ENCODE results near the gene CCNQ.
A peak's percentile ranks its signal among the peaks of the same experiment; 100 is the strongest.

The CCNQ gene

DNA sequence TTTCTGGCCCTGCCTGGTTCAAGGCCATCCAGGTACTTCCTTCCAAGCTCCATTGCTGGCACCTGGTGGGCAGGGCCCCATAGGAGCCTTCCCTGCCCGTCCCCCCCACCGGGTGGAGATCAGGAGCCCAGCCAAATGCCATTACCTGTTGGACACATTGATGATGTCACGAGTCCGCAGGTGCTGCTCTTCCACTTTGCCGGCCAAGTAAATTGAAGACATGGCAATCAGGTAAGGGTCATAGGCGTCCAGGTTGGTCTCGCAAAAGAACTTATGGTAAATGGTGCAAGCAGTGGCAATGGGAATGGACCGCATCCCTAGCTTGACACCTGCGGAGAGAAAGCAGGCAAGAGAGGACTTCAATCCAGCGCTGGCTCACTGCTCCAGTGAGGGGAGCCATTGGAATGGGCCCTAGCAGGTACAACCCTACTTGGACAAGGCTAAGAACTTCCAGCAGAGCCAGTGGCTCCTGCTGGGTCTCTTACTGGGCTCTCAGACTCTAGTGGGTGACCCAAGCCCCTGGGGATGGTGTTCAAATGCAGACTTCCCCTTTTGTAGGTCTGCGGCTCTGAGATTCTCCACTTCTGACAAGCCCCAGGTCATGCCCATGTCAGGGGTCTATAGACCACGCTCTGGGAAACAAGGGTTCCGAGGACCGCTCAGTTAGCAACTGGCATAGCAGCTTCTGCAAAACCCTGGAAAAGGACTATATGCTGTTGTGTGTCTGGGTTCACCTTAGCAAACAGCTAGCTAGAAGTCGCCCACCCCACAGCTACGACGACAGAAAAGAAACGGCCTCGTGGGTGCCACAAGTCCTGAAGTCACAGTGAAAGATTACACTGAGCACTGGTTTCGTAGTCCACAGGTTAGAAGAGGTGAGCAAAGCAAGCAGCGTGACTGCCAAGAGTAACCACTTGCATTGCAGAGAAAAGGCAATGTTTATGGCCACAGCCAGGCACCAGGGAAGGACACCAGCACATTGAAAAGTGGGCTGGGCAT is 2.8 kb downstream of the CCNQ start:
- DNase-seq (ENCODE audit: low spot score), result no peak

DNA sequence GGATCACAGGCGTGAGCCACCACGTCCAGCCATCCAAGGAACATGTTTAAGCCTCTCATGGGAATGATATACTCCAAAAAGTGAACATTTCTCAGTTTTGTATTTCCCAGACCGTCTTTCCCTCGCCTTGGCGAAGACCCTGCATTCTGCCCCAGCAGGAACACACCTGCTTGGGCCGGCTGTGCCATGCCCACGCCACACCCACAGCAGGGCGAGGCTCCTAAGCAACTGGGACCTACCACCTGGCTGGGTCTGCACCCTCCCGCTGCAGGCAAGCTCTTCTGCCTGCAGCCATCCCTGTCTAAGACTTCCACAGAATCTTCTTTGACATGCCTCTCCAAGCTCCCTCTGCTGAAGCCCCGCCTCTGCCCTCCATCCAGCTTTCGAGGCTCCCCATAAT is 3.6 kb downstream of the CCNQ start:
- DNase-seq (ENCODE audit: low spot score), result no peak

DNA sequence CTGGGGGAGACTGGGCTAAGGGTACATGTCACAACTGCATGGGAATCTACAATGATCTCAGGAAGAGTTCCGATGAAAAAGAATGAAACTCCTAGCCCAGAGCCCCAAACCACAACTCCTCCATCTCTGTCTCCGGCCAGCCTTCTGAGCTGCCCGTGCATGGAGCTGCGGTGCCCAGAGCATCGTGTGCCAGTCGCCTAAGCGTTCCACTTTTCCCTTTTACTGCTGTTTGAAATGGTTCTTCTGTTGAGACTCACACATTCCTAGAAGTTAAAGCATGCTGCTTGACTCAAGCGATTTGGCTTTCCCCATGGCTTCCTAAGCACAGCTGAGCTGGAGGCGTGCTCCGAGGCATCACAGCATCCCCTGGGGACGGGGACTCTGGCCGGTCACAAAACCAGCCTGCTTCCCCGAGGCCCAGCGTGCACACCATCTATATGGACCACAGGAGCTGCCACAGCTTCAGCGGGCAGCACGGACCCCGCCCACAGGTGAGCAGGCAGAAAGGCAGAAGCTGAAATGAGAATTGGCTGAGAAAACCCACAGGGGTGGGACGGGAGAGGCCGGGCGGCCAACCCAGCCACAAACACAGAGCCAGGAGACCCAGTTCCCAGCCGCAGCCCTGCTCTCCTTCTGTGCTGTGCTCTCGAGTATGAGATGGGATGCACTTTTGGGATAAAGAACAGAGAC is 5.0 kb downstream of the CCNQ start:
- DNase-seq (ENCODE audit: low spot score), result no peak

DNA sequence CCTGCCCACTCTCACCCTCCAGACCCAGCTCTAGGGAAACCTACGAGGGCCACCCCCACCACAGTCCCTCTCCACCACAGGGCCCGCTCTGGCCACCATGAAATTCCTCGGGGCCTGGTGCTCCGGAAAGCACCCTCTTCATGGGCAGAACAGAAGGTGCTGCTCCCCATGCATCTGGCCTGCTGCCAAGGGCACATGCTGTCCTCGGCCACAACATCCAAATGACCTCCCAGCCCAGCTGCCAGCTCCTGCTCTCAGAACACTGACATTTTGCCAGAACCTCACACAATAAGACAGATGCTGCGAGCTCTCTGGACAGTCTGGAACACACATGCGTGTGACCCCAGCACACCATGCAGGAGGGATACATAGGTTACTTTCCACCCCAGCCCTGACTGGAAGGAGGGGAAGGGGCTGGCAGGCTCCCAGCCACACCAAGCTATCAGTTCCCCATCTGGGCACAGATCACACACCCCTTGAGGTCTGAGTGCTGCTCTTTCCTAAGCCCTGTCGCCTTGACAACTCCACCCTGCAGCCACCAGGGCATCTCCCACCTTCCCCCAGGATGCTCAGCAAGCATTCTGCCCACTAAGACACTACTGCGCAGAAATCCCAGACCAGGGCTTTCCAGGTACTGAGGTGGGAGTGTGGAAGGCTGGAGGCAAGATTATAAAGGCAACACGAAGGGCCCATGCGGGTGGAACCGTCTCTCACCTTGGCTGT is 5.8 kb downstream of the CCNQ start:
- DNase-seq (ENCODE audit: low spot score), result no peak

DNA sequence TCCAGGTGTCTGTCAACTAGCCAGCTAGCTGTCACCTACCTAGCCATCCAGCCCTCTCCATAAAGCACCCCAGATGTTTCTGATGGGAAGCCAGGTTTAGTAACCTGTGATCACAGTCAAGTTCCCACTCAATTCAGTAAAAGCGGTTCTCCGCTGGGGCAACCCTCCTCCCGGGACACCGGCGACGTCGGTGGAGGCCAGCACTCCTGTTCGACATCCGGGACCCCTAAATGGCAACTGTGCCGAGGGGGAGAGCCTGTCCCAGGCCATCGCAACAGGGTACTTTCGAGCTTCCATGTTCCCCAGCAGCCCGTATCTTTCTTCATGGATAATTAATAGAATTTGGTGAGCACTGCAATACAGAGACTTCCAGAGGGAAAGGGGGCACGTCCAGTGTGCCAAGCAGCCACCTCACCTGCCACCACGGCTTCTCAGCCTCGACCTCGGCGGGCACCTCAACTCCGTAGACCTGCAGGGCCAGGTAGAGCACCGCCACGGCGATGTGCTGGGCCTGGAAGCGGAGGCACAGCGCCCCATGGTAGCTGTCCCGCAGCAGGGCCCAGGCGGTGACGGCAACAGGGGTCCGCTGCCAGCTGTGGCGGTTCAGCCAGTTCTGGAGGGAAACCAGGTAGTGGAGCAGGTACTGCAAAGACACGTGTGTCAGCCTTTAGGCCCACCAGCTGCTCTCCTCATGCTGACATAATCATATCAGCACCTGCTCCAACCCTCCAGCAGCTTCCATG is 6.7 kb downstream of the CCNQ start:
- DNase-seq (ENCODE audit: low spot score), result no peak

DNA sequence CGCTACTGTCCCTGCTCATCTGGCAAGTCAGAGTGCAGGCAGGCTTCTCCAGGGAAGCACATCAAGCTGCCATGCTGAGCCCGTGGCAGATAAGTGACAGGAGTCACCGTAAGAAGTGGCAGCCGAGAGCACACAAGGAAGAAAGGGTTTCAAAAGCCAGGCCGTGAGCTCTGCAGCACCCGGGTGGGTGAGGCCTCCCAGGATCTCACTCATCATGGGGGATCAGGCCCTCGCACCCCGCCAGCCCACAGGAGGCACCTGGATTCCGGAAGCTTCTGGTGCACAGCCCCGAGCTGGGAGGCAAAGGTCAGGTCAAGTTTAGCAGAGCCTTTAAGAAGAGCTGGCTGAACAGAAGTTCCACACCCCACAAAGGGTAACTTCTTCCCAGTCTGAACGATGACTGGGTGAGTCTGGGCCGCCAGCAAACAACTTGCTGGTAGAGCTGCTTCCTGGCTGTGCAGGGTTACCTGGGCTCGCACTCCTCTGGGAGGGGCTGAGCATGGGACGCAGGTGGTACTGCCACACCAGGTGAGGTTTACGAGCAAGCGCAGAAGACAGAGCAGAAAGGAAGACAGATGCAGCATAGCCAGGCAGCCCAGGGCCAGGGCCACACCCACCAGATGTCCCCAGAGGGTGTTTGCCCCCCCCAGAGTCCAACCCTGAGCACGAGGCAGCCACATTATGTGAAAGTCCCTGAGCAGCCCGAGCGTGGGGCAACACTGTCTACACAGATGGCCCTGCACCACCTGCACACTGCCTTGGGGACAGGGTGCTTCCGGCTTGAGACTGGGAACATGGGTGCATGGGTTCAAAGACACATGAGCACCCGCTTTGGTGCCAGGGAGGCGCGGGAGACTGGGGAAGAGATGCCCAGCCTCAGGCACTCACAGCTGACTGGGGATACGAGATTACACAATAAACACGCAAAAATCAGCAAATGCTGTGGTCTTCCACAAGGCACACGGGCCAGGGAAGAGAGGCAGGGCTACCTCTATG is 7.7 kb downstream of the CCNQ start:
- DNase-seq (ENCODE audit: low spot score), result no peak

DNA sequence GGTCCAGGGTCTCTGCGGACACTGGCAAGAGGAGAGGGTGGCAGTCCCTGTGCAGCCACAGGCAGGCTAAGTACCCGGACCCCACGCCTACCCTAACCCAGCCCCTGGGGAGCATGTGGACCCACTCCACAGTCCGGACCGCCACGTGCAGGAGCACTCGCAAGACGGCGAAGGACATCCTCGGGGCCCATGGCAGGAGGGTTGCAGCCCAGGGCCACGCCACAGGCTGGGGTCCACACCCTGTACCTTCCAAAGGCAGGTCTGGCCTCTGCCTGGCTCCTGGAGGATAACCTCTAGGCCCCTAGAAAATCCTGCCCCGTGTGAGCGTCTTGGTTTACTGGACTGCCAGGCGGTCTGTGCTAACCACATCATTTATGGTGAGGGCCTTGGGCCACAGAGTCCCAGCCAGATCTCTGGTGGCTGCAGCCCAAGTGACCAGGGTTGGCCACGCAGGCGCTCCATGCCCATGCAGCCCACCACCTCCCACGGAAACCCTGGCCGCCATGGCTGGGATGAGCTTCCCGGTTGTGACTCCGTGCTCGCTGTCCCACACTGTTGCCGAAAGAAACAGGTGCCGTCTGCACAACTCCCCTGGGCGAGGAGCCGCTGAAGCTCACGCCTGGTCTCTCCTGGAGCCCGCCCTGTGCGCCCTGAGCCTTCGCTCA is 10.0 kb downstream of the CCNQ start:
- no peak for DNase-seq (ENCODE audit: low spot score)

DNA sequence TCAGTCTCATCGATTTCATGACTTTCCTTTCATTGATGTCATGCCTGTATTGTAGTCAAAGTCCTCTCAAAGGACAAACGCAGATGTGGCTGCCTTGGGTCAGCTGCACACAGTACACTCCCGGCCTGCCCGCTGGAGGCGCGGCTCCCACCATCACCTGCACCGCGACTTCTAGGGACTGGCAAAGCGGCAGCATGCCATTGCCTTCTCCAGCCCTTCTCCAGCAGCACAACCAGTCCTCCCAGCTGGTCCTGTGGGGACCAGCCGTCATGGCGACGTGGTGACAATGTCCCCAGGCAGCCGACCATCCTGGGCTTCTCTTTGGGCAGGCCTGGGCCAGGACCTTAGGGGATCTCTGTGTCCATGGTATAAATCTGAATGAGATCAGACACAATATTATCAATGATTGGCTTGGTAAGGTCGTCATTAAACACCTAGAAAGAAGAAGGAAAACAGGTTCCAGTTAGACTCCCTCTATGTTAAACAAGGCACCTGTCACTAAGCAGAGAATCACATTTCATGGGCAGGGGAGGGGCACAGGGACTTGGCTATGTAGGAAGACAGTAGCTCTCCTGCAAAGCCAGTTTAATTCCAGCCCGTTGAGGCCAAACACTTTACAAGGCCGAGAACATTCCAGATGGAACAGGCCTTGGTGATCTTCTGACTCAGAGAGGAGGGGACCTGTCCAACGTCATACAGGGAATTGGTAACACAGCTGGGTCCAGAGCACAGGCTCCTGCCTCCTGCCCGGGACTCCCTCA is 10.7 kb downstream of the CCNQ start:
- no peak for DNase-seq (ENCODE audit: low spot score)

DNA sequence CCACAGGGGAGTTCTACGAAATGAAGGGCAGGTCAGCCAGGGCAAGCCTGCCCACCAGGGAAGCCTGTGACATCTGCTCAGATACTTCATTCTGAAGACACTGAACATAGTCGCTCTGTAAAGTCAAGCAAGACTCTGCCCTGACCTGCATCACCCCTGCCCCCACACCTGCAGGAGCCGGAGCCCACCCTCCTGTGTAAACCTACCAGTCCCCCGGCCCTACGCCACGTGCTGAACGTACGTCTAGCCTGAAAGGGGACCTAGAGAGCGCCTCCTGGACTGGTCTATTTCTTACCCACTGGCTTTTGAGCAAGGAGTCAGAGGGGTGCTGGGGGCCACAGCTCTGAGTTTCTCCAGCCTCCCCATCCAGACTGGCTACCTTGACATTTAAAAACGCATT is 11.6 kb downstream of the CCNQ start:
- no peak for DNase-seq (ENCODE audit: low spot score)

DNA sequence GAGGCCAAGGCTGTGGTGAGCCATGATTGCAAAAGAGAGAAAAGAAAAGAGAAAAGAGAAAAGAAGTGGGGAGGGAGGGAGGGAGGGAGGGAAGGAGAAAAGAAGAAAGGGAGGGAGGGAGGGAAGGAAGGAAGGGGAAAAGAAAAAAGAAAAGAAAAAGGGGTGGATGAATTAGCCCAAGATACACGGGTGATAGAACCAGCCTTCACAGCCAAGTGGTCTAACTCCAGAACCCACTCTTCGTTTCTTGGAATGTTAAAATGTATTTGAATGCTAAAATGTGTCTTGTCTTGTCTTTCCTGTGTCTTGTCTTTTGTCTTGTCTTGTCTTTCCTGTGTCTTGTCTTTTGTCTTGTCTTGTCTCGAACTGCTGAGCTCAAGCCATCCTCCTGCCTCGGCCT is 13.1 kb downstream of the CCNQ start:
- no peak for DNase-seq (ENCODE audit: low spot score)

DNA sequence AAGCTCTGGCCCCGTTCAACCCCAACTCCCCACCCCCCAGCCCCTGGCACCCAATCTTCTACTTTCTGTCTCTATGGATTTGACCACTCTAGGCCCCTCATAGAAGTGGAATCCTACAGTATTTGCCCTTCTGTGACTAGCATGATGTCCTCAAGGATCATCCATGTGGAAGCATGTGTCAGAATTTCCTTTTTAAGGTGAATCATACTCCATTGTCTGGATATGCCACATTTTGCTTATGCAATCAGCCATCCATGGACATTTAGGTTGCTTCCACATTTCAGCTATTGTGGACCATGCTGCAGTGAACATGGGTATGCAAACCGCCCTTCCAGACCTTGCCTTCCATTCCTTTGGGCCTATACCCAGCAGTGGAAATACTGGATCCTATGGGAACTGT is 15.5 kb downstream of the CCNQ start:
- no peak for DNase-seq (ENCODE audit: low spot score)

DNA sequence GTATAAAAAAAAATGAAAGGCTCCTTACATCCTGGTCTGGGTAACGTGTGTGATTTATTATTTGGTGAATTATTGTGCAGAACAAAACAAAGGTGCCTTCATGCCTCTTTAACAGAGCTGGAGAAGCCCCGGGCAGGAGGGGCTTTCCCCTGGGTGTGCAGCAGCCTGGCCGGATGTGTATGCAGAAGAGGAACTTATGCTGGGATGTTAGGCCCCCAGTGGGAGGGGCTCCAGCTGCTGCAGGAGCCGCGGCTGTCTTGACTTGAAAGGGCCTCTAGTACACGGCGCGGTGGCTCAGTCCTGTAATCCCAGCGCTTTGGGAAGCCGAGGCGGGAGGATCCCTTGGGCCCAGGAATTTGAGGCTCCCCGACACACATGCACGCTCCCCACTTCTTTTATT is 16.0 kb downstream of the CCNQ start:
- DNase-seq (ENCODE audit: low spot score), result no peak

DNA sequence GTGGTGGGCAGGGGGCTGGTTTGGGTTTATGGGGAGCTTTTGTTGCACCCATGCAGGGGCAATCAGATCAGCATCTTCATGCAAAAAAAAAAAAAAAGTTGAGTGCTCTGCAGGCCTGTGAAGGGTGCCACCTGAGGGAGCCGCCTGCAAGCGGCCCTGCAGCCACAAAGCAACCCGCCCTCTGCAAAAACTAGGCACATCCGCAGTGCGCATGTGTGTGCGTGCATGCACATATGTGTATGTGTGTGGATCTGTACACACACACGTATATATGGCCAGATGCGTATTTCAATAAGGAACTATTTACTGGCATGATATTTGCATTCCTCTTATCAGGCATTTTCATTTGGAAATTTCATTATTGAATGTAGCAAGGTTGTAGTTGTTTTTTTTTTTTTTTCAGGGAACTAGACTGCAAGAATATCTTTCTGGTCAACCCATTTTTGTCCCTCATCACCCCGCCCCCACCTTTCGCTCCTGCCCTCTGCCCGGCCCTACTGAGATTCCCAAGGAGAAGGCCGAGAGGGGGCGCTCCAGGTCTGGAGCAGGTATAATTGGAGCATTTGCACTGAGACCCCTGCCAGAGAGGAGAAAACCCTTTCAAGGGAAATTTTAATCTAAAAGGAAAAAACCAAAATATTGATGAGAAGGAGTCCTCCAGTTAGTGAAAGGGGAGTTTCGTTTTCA is 18.1 kb downstream of the CCNQ start:
- peak; percentile 71 for DNase-seq (ENCODE audit: low spot score)

DNA sequence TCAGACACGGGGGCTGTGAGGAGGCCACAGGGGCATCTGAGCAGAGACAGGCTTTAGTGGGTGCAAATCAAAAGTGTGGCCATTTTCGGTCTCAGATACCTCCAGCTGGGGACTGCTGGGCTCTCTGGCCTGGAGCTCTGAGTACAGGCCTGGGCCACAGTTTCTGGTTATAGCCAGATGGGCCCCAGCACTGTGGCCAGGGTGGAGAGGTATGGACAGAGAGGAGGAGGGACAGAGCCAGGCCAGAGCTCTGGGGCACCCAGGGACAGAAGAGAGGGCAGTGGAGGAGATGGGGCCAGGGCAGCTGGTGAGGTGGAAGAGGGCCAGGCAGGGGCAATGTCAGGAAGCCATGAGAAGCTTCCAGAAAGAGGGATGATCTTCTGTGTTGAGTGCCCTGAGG is 20.1 kb downstream of the CCNQ start:
- DNase-seq (ENCODE audit: low spot score), result no peak

DNA sequence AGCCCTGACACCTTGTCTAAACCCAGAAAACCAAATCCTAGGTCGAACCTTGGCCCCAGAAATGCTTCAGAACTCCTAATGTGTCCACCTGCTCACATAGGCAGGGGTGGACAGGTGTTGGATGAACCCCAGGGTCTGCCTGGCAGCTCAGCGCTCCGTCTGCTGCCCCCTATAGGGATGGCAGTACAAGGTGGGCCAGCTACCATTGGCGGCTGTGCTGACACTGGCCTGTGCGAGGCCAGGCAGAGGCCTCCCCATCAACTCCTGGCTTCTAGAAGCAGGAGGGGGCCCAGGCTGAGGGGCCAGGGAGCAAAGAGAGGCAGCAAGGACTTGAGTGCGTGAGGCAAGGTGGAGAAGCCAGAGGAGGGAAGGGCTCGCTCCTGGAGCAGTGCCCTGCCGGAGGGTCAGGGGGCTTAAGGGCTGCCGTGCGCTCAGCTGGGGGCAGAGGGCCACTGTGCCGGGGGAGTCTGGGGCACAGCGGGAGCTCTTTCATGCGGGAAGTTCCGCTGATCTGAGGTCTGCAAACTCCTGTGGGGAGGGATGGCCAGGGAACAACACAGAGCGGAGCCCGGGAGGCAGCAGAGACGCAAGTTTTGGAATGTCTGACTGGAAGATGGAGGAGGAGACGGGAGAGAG is 20.6 kb downstream of the CCNQ start:
- no peak for DNase-seq (ENCODE audit: low spot score)

DNA sequence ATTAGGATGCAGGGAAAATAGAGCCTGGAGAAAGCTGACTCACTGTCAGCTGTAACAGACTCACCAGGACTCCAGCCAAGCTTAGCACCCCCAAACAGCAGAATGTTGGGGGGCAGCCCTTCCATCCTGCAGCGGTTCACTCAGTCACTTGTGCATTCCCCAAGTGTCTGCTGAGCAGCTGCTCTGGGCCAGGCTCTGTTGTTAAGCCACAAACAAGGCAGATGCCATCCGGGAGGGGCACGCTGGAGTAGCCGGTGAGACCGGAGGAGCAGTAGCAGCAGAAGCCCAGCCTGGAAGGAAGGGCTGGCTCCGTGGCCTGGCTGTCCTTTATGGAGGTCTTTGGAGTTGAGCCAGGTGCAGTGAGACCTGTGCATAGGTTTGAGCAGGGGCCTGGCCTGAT is 22.0 kb downstream of the CCNQ start:
- no peak for DNase-seq (ENCODE audit: low spot score)

DNA sequence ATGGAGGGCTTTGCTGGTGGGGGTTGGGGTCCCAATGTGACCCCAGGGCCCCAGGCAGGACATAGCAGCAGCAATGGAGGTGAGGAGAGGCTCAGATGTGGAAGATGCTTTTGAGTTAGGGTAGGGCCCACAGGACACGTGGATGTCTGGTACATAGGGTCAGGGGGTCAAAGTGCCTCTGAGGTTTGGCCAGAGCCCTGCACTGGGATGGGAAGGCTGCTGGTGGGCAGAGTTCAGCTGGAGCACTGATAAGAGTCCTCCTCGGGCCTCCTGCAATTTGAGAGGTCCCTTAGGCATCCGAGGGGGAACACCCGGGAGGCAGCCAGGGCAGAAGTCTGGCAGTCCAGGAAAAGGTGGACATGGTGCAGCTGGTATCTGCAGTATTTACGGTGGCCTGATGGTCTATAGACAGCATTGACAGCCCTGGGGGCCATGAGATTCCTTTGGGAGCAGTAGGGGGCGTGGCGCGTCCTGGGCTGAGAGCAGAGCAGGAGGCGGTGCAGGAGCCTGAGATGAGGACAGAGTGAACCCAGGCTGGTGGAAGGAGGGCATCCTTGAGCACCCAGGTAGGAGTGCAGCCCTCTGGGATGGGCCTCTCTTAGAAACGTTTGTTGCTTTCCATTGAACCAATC is 22.6 kb downstream of the CCNQ start:
- DNase-seq (ENCODE audit: low spot score), result no peak

DNA sequence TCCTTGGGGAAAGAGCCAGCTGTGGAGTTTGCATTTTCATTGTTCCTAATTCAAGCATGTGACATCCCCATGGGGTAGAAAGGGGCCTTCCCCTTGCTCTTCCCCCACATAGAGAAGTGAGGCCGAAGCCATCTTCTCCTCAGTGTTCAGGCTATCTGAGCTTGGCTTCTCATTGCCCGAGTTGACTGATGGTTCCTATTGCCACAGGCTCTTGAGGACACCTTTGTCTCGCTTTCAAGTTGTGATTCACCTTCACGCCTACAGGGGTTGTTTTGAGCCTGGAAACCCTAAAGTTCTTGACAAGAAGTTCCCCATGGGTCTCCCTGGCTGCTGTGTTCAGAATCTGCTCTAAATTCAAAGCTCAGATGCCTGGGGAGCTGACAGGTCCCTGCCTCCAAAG is 25.0 kb downstream of the CCNQ start:
- DNase-seq (ENCODE audit: low spot score), result peak; percentile 38
